Measurements from ENCODE around the gene SPEN.
A peak's percentile ranks its signal among the peaks of the same experiment; 100 is the strongest.
"Not testable (repeated sequence)": the region's sequence is repeated elsewhere in the genome, so short reads cannot be mapped to it uniquely, and the experiment has no call there.

SPEN gene

DNA sequence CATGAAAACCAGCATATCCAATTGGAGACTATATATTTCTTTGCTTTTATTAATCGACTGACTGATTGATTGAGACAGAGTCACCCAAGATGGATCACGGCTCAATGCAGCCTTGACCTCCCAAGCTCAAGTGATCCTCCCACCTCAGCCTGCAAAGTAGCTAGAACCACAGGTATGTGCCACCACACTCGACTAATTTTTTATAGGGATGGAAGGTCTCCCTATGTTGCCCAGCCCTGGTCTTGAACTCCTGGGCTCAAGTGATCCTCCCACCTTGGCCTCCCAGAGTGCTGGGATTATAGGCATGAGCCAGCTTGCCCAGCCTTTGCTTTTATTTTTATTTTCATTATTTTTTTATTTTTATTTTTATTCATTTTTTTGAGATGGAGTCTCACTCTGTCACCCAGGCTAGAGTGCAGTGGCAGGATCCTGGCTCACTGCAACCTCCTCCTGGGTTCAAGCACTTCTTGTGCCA lies 5.4 kb downstream of the SPEN start:
- DNase-seq (ENCODE audit: low spot score) = no peak

DNA sequence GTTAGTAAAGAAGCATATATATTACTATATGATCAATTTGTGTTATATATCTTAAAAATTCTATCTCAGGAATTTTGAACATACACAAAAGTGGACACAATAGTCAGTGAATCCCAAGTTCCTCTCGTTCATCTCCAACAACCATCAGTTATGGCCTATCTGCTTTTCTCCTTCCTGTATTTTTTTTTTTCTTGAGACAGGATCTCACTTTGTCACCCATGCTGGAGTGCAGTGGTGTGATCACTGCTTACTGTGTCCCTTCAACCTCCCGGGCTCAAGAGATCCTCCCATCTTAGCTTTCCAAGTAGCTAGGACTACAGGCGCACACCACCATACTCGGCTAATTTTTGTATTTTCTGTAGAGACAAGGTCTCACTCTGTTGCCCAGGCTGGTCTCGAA lies 9.4 kb downstream of the SPEN start:
- DNase-seq (ENCODE audit: low spot score) = no peak

DNA sequence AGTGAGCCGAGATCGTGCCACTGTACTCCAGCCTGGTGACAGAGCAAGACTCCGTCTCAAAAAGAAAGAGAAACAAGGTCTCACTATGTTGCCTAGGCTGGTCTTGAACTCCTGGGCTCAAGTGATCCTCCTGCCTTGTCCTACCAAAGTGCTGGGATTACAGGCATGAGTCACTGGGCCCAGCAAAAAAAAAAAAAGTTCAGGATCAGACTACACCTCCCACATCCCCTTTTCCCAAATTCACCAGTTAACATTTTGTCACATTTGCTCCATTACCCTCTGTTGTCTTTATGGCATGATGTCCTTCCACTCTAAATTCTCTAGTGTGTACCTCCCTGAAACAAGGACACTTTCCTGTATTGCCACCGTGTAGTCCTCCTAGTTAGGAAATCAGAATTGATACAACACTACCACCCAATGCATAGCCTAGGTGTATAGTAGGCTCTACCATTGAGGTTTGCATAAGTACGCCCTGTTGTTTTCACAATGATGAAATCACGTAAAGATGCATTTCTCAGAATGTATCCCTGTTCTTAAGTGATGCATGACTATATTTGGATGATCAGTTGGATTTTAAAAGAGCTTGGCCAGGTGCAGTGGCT lies 10.7 kb downstream of the SPEN start:
- no peak for DNase-seq (ENCODE audit: low spot score)

DNA sequence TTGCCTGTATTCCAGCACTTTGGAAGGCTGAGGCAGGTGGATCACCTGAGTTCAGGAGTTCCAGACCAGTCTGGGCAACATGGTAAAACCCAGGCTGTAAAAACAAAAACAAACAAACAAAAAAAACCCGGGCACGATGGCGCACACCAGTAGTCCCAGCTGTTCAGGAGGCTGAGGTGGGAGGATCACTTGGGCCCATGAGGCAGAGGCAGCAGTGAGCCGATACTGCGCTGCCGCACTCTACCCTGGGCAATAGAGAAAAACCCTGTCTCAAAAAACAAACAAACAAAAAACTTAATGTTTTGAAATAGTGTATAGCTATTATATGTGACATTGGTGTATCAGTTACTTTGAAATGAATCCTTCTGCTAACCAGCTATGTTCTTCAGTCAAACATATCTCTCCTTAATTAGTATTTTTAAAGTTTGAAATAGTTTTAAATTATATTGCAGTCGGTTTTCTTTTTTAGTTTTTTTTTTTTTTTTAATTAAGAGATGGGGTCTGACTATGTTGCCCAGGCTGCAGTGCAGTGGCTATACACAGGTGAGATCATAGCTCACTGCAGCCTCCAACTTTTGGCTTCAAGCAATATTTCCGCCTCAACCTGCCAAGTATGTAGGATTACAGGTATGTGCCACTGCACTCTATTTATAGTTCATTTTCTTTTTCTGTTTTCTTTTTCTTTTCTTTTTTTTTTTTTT lies 11.3 kb downstream of the SPEN start:
- no peak for DNase-seq (ENCODE audit: low spot score)

DNA sequence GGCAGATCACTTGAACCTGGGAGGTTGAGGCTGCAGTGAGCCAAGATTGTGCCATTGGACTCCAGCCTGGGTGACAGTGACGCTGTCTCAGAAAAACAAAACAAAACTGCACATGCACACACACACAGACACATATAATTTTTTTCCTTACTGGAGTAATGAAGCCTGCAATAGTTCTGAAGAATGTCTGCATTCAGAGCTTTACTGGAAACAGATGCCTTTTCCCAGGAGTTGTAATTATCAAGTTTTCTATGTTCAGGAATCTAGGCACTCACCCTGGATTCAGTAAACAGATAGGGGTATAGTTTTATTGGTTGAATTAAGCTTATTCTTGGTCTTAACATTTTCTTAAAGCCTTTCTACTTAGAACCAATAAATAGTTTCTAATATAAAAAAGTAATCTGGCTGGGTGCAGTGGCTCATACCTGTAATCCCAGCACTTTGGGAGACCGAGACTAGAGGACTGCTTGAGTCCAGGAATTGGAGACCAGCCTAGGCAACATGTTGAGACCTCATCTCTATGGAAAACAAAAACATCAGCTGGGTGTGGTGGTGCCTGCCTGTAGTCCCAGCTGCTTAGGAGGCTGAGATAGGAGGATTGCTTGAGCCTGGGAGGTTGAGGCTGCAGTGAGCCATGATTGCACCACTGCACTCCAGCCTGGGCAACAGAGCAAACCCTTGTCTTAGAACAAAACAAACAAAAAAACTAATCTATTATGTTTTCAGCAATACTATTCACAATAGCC lies 15.8 kb downstream of the SPEN start:
- no peak for DNase-seq (ENCODE audit: low spot score)

DNA sequence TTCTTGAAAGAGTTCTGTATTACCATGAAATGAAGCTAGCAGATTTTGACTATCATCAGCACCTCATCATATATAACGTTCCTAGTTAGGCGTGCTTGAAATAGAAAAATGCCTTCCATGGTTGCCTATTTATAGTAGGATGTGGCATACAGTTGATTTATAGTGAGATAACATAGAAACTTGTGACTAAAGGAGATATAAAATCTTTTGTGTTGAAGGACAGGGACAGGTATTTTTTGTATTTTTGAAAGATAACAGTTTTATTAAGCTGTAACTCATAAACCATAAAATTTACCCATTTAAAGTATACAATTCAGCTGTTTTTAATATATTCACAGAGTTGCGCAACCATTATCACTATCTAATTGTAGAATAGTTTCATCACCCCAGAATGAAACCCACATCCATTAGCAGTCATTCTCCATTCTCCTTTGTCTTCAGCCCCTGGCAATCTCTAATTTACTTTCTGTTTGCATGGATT lies 19.3 kb downstream of the SPEN start:
- no peak for DNase-seq (ENCODE audit: low spot score)

DNA sequence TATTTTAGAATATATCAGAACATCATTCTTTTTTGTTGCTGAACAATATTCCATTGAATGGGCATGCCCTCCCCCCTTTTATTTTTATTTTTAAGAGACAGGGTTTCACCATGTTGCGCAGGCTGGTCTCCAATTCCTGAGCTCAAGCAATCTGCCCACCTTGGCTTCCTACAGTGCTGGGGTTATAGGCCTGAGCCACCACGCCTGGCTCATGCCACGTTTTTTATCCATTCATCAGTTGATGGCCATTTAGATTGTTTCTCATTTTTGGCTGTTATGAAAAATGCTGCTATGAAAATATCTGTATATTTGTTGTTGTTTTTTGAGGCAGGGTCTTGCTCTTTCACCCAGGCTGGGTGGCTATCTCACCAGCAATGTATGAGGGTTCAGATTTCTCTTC lies 19.8 kb downstream of the SPEN start:
- no peak for DNase-seq (ENCODE audit: low spot score)

DNA sequence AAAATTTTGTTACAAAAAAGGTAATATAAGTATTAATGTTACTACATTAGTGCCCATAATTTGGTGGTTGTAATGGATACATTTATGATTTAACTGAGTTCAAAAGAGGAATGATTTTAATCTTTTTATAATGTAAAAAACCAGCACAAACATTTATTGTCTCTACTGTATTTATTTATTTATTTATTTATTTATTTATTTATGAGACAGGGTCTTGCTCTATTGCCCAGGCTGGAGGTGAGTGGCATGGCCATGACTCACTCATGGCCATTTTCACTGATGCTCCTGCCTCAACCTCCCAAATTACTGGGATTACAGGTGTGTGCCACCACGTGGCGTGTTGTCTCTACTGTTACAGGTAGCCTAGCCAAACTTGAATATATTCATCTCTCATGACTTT lies 21.9 kb downstream of the SPEN start:
- DNase-seq (ENCODE audit: low spot score) = no peak

DNA sequence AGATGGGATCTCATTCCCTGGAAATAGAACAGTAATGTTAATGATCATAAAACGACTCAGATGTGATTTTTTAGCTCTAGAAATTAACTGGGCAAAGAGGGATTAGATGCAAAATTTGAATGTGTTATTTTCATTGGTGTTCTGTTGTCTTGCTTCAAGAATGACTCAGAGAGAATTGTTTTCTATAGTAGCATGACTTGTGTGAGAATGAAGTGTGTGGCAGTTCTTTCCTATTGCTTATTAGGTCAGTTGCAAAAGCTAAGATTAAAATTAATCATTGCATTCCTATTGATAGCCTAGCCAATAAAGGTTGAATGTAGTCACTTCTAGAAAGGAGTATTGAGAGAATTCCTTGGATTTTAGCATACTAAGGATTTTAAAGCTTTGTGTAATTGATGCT lies 22.9 kb downstream of the SPEN start:
- DNase-seq (ENCODE audit: low spot score) = no peak

DNA sequence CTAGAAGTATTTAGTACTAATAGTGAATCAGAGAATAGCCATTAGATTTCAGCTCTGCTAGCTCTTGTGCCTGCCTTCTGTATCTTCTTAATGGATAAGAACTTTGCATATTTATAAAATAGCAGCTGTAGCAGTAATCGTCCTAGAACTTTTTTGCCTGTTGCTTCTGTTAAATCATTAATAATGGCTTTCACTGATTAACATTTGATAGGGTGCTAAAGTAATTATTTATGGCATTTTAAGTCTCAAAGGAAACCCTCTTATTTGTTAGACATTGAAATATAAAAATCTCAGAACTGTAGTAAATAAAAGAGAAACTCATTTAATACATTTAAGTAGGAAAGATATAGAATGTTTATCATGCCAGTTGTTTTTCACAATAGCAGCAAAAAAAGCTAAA lies 27.0 kb downstream of the SPEN start:
- DNase-seq (ENCODE audit: low spot score) = no peak

DNA sequence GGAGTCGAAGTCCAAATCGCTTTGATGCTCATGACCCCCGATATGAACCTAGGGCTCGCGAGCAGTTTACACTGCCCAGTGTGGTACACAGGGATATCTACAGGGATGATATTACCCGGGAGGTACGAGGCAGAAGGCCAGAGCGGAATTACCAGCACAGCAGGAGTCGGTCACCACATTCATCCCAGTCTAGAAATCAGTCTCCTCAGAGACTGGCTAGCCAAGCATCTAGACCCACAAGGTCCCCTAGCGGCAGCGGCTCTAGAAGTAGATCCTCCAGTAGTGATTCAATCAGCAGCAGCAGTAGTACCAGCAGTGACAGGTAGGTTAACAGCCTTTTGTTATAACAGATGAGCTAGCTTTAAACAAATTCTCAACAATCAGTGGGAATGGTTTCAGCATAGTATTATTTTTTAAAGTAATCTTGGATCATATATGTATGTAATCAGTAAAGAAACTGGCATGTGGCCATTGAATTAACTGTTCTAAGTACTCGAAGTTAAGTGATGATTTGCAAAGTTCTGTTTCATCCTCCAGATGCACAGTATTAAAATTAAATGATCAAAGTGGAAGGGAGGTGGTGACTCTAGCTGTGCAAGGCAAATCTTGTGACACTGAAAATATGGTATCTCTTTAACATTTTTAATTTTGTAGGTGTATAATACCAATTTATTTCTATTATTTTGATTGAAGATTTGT lies 29.0 kb downstream of the SPEN start:
- no peak for DNase-seq (ENCODE audit: low spot score)

DNA sequence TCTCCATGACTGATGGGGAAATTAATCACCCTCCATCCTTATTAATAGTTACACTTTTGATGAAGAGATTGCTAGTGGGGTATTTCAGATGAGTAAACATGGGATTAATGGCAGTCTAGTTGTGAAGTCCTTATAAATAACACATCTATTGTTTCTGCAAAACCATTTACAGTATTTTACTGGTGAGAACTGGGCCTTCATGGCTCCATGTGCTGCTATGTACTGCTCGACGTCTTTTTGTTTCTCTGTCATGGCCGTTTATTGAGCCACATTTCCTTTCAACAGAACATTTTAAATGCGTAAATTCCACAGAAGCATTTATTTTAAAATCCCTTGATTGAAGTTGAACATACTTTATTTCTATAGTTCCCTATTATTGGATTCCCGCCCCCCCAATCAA lies 34.5 kb downstream of the SPEN start:
- DNase-seq (ENCODE audit: low spot score) = no peak

DNA sequence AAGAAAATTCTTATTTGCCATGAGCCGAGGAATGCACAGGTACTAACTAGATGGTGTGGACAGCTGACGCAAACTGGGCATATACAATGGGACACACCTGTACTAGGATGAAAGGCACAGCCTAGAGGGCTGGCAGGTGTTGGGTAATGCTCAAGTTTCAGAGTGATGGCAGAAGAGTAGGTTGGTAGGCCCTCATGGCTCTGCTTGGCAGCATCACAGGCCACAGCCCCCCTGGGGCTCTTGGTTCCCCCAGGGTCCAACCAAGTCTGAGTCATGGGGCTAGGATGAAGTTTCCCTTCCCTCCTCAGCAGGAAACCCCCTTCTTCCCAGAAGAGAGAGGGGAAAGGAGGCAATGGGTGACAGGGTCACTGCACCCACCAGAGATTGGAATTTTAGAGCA lies 35.2 kb downstream of the SPEN start:
- no peak for DNase-seq (ENCODE audit: low spot score)

DNA sequence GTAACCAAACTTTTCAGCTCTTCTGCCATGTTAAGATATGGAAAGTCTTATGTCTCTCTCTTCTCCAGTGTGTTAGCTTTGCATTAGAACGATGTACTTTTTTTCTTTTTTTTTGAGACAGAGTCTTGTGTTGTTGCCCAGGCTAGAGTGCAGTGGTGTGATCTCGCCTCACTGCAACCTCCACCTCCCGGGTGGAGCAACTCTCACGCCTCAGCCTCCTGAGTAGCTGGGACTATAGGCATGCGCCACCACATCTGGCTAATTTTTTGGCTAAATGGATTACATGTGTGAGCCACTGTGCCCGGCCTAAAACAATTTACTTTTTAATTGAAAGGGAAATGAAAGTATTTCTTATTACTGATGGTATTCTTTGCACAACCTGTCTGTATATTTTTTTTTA lies 35.8 kb downstream of the SPEN start:
- DNase-seq (ENCODE audit: low spot score) = no peak

DNA sequence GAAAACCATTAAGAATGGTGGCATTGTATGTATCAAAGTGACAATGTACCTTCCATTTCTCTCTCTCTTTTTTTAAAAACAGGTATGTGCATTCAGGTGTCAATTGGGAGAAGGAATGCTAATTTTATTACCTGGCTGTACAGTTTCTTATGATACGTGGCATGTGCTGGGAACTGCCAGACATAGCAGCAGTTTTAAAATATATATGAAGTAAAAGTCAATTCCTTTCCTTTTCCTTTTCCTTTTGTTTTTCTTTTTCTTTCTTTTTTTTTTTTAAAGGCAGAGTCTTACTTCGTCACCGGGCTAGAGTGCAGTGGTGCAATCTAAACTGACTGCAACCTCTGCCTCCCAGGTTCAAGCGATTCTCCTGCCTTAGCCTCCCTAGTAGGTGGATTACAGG lies 37.0 kb downstream of the SPEN start:
- DNase-seq (ENCODE audit: low spot score) = no peak

DNA sequence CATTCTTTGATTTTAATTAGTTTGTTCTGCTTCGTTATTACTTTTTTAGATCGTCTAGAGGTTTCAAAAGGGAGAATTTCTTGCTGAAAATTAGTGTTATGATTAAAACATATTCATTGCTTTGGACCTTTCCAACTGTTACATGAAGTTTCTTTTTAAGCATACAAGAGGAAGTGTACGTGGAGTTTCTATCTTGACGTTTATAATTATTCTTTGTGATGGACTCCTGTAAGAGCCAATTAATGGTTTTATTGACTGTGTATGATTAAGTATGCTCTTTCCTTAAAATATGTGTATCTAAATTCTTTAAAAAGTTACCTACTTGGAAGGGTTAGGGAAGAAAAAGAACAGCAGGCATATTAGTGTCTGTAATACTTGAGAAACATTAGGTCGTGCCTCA lies 37.8 kb downstream of the SPEN start:
- DNase-seq (ENCODE audit: low spot score) = no peak

DNA sequence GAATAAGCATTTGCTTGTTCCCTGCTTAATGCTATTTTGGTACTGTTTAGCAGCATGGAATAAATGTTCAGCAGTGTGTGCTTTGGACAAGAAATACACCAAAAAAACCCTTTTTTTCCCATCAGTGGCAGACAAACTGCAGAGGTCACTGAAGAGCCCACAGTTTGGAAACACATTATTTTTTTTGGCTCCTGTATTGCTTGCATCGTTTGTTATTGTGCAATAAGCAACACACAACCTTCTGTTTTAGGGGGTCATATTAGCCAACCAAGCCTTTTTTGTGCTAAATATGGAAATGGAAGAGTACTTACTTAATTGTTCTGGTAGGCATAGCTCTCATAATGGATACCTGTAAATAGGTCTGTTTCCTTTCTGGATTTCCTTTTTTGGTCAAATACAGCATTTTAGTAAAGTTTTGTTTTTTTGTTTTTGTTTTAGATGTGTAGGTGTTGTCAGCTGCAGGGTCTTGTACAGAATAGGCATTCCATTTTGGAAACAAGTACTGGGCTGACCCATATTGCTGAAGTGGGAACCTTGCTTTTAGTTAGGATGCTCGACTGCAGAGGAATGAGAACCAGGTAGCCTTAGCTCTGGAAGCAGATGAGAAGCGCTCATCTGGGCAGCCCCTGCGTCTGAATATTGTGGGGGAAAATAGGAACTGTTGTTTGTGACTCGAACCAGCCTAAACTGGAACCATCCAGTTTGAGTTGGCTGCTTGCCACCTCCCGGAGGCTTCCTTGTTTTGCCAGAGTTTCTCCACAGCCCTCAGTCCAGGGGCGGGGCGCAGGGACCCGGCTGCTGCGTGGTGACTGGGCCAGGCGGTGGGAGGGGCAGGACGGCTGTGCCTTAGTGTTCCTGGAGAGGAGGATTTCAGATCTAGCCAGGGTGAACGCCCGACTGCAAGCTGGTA lies 38.4 kb downstream of the SPEN start:
- peak; percentile 89 for DNase-seq (ENCODE audit: low spot score)

DNA sequence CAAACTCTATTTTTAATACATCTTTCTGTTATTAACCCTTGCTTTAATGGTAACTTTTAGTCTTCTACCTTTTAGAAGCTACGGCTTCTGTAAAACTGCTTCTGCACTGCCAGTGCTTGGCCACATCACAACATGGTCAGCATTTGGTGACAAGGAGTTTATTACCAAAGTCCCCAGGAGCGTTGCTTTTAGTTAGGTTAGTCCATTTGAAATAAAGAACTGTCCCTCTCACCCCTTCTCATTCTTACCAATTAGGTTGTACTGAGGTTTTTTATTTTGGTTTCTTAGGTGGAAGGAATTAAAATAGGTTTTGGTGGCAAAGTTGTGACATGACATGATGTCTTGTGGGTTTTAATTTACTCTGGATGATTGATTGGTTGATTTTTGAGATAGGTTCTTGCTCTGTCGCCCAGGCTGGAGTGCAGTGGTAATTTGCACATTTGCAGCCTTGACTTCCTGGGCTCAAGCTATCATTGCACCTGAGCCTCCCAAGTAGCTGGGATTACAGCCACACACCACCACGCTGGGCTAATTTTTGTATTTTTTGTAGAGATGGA lies 39.2 kb downstream of the SPEN start:
- no peak for DNase-seq (ENCODE audit: low spot score)

DNA sequence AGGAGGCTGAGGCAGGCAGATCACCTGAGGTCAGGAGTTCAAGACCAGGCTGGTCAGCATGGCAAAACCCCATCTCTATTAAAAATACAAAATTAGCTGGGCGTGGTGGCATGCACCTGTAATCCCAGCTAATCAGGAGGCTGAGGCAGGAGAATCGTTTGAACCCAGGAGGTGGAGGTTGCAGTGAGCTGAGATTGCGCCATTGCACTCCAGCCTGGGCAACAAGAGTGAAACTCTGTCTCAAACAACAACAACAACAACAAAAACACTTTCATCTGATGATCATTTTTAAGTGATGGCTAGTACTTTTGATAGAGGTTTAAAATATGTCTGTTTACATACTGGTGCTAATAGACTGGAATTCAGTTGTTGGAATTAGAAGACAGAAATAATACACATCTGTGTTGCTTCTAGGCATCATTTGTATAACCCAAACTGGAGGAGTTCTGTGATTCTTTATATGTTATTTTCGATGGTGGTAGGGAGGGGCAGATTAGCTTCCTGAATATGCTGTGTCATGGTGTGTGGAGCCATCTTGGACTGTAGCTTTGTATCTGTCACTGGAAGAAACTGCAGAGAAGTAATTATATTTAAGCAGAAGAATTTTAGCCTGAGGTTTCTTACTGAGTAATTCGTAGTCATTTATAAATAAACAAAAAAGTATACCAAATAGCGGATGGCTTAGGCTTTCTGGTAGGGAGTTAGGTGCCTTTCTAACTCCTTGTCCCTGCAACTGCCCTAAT lies 45.5 kb downstream of the SPEN start:
- not testable (repeated sequence) for DNase-seq (ENCODE audit: low spot score)

DNA sequence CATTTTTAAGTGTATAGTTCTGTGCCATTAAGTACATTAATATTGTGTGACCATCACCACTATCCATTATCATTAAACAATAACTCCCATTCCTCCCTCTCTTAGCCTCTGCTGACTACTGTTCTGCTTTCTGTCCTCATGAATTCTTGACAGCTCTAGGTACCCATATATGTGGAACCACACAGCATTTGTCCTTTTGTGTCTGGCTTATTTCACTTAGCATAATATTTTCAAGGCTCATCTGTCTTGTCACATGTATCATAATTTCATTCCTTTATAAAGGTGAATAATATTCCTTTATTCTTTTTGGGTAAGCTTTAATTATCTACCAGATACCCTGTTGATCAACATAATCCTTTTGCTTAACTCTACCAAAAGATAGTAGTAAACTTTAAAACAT lies 47.7 kb downstream of the SPEN start:
- DNase-seq (ENCODE audit: low spot score) = no peak
